Erythroblast (primary cell): ENCODE measurements around the gene SNTA1.

Experiments used
- GATA1 ChIP-seq: IDR thresholded peaks from 2 replicates; pipeline ENCODE4 v1.6.1; 2011; ENCODE audit warnings: low read depth, mild to moderate bottlenecking, control low read depth, low read length, moderate library complexity
- POLR2A ChIP-seq: IDR thresholded peaks from 2 replicates; pipeline ENCODE4 v1.6.1; 2011; ENCODE audit warnings: mild to moderate bottlenecking, low read length

- TF ChIP-seq POLR2A, result no peak
- no peak for TF ChIP-seq GATA1
Measured at GRCh38 chr20:33488201-33488600, 44.6 kb upstream of the SNTA1 start.
